K562 (cell line): ENCODE data around the gene ATL2. TPM values are rescaled to one million over a fixed set of nuclear protein-coding genes. Genes with fewer than 3 reads are reported as not detected.

Source experiments
- ATAC-seq: fragments of 200-7000 bp; cut with Tn5 transposase; 3 replicates; pipeline ENCODE4 v1.9.1; 2020; ENCODE audit warnings: moderate library complexity
- BruUV-seq: library from RNA; stranded (reverse); fragments of 400-500 nt; replicated peaks from 2 replicates; lab custom pipeline; 2021; lab: Mats Ljungman, UMichigan
- CTCF ChIA-PET: fragments of 300-600 bp; formaldehyde crosslinking; extraction: SDS; loops from one replicate; lab custom pipeline; 2021; ENCODE audit warnings: low intra/inter-chr PET ratio; lab: Yijun Ruan, JAX
- POLR2A ChIA-PET: fragments of 300-600, 350-650 bp; sonication (Branson Sonifier 250); formaldehyde crosslinking; extraction: SDS; loops from one replicate; lab custom pipeline; 2021; ENCODE audit warnings: antibody characterized with exemption, inconsistent platforms; lab: Yijun Ruan, JAX
- DNase-seq, 4 experiments: peaks; one replicate each; pipeline versions ENCODE4 v3.0.0 to v3.0.0-alpha.2; 2011 to 2018; ENCODE audit warnings: low spot score in 3 of 4, mixed read lengths in 3 of 4; ENCODE audit errors: extremely low read depth in 1 of 4
- FAIRE-seq: peaks from 2 replicates; lab custom pipeline; 2011; peaks lifted over from hg19 to GRCh38; lab: Jason Lieb, UNC
- H2AFZ ChIP-seq: 2 replicates; pipeline ENCODE4 v1.6.0; 2011; ENCODE audit warnings: low read depth, low read length, control low read depth, inconsistent platforms
- H3K27ac ChIP-seq: fragments of 200-600 bp; 3 replicates; pipeline ENCODE4 v1.8.0; 2011; ENCODE audit warnings: low read depth, mild to moderate bottlenecking, control low read depth, inconsistent platforms, low read length, moderate library complexity, mixed read lengths; ENCODE audit errors: extremely low read depth
- H3K27me3 ChIP-seq, 2 experiments: fragments of 300-600 bp in 1 of 2; 2 replicates in 1 of 2; 3 replicates in 1 of 2; pipeline versions ENCODE4 v1.6.0 to v1.8.0; 2011; ENCODE audit warnings: inconsistent platforms in 2 of 2, low read length in 2 of 2, mild to moderate bottlenecking in 1 of 2, mixed read lengths in 1 of 2, moderate library complexity in 1 of 2; ENCODE audit not compliant: control insufficient read depth in 2 of 2, insufficient read depth in 2 of 2
- H3K36me3 ChIP-seq: fragments of 300-600 bp; 3 replicates; pipeline ENCODE4 v1.8.0; 2011; ENCODE audit warnings: mild to moderate bottlenecking, low read length, inconsistent platforms; ENCODE audit not compliant: control insufficient read depth, insufficient read depth
- H3K4me1 ChIP-seq, 2 experiments: fragments of 200-600 bp in 1 of 2; replicated peaks in 1 of 2; 2 replicates in 1 of 2; 3 replicates in 1 of 2; pipeline versions ENCODE4 v1.5.1 to v1.8.0; 2011; ENCODE audit warnings: inconsistent platforms in 2 of 2, low read length in 2 of 2, mild to moderate bottlenecking in 1 of 2, mixed read lengths in 1 of 2, moderate library complexity in 1 of 2; ENCODE audit not compliant: control insufficient read depth in 2 of 2, insufficient read depth in 2 of 2
- H3K4me2 ChIP-seq: 2 replicates; pipeline ENCODE4 v1.6.1; 2011; ENCODE audit warnings: low read length, control low read depth, inconsistent platforms, mixed read lengths; ENCODE audit not compliant: insufficient read depth
- H3K4me3 ChIP-seq: fragments of 200-600 bp; sonication (generic), shearing (Covaris generic); 2 replicates; pipeline ENCODE4 v1.5.1; 2016; ENCODE audit warnings: control low read depth, inconsistent platforms
- H3K79me2 ChIP-seq: fragments of 200-600 bp; 3 replicates; pipeline ENCODE4 v1.8.0; 2011; ENCODE audit warnings: low read length, inconsistent platforms; ENCODE audit not compliant: control insufficient read depth, insufficient read depth
- H3K9ac ChIP-seq, 2 experiments: 2 replicates each; pipeline versions ENCODE4 v1.6.0 to v1.6.1; 2011; ENCODE audit warnings: low read depth in 2 of 2, low read length in 2 of 2, control low read depth in 1 of 2, inconsistent platforms in 1 of 2, mild to moderate bottlenecking in 1 of 2, mixed read lengths in 1 of 2; ENCODE audit not compliant: insufficient read depth in 1 of 2
- H3K9me1 ChIP-seq: one replicate; pipeline ENCODE4 v1.6.0; 2011; ENCODE audit warnings: inconsistent platforms, mild to moderate bottlenecking, low read length, moderate library complexity; ENCODE audit not compliant: control insufficient read depth, insufficient read depth
- H3K9me3 ChIP-seq: replicated peaks from 2 replicates; pipeline ENCODE4 v1.5.1; 2011; ENCODE audit warnings: low read depth, low read length, inconsistent platforms; ENCODE audit not compliant: control insufficient read depth, insufficient read depth
- H4K20me1 ChIP-seq: replicated peaks from 2 replicates; pipeline ENCODE4 v1.6.1; 2011; ENCODE audit warnings: low read length, inconsistent platforms, mixed read lengths; ENCODE audit not compliant: control insufficient read depth, insufficient read depth
- ARID3A ChIP-seq: IDR thresholded peaks from 2 replicates; pipeline ENCODE4 v1.6.1; 2012; ENCODE audit warnings: low read depth, low read length, improper control_type of control experiment, borderline replicate concordance
- CBX3 ChIP-seq, 2 experiments: IDR thresholded peaks; 1 replicate in 1 of 2; 2 replicates in 1 of 2; pipeline ENCODE4 v1.6.1; 2012; ENCODE audit warnings: inconsistent platforms in 2 of 2, low read length in 2 of 2, borderline replicate concordance in 1 of 2, control low read depth in 1 of 2
- CBX5 ChIP-seq: IDR thresholded peaks from 2 replicates; pipeline ENCODE4 v1.6.1; 2014; ENCODE audit warnings: low read depth, borderline replicate concordance
- CC2D1A ChIP-seq: fragments of 450-650 bp; IDR thresholded peaks from 2 replicates; pipeline ENCODE4 v1.6.1; 2017; ENCODE audit warnings: mild to moderate bottlenecking
- E2F4 ChIP-seq: sonication (generic); formaldehyde crosslinking; IDR thresholded peaks from 2 replicates; pipeline ENCODE4 v1.8.0; 2022; ENCODE audit warnings: mild to moderate bottlenecking, low read depth, missing genetic modification reagents
- HEY1 ChIP-seq: fragments of 250-450 bp; sonication (Bioruptor Pico); IDR thresholded peaks from 2 replicates; pipeline ENCODE4 v1.5.0; 2020; ENCODE audit warnings: mild to moderate bottlenecking, moderate library complexity, borderline replicate concordance
- ILK ChIP-seq: fragments of 450-650 bp; IDR thresholded peaks from 2 replicates; pipeline ENCODE4 v1.6.1; 2016; ENCODE audit warnings: missing genetic modification characterization, low read depth, mild to moderate bottlenecking, missing compliant biosample characterization, moderate library complexity, borderline replicate concordance
- NRF1 ChIP-seq, 2 experiments: fragments of 450-650 bp; IDR thresholded peaks in 1 of 2; conservative IDR thresholded peaks in 1 of 2; 2 replicates each; pipeline ENCODE4 v1.6.1; 2014; ENCODE audit warnings: mild to moderate bottlenecking in 2 of 2
- PRMT5 ChIP-seq: sonication (generic); formaldehyde crosslinking; IDR thresholded peaks from 2 replicates; pipeline ENCODE4 v1.5.0; 2020; ENCODE audit warnings: missing genetic modification reagents
- SMAD1 ChIP-seq: fragments of 150-350 bp; IDR thresholded peaks from 2 replicates; pipeline ENCODE4 v1.6.1; 2014; ENCODE audit warnings: low read length, low read depth; ENCODE audit not compliant: partially characterized antibody
- SMC3 ChIP-seq: conservative IDR thresholded peaks from 2 replicates; pipeline ENCODE4 v1.6.1; 2011; ENCODE audit warnings: low read depth, low read length, improper control_type of control experiment; ENCODE audit not compliant: insufficient read depth
- TBP ChIP-seq: optimal IDR thresholded peaks from 2 replicates; pipeline ENCODE3; 2011; ENCODE audit warnings: low read depth, low read length, improper control_type of control experiment
- YY1 ChIP-seq, 3 experiments: IDR thresholded peaks; 2 replicates each; pipeline ENCODE4 v1.6.1; 2011; ENCODE audit warnings: low read length in 2 of 3, mild to moderate bottlenecking in 2 of 3, moderate library complexity in 2 of 3, borderline replicate concordance in 1 of 3, control low read depth in 1 of 3, low read depth in 1 of 3; ENCODE audit not compliant: insufficient read depth in 3 of 3, insufficient replicate concordance in 2 of 3, control insufficient read depth in 1 of 3, insufficient read length in 1 of 3; ENCODE audit errors: extremely low read depth in 1 of 3
- ZBTB5 ChIP-seq: fragments of 450-650 bp; IDR thresholded peaks from 2 replicates; pipeline ENCODE4 v1.6.1; 2017; ENCODE audit warnings: antibody characterized with exemption
- ZFP36 ChIP-seq: fragments of 150-350 bp; IDR thresholded peaks from 2 replicates; pipeline ENCODE4 v1.6.1; 2018; ENCODE audit warnings: low read length, low read depth; ENCODE audit not compliant: partially characterized antibody
- ZNF197 ChIP-seq: fragments of 200-800 bp; sonication (Bioruptor generic); IDR thresholded peaks from 2 replicates; pipeline ENCODE4 v1.6.1; 2016; ENCODE audit warnings: low read depth, missing genetic modification characterization, missing compliant biosample characterization
- ZNF431 ChIP-seq: sonication (generic); formaldehyde crosslinking; IDR thresholded peaks from 2 replicates; pipeline ENCODE4 v1.8.0; 2022; ENCODE audit warnings: mild to moderate bottlenecking, missing genetic modification reagents
- WGBS: fragments of 100-300 bp; shearing (Covaris generic); methylation state at CpG from one replicate; pipeline ENCODE4 v1.1.6; 2016; ENCODE audit warnings: low coverage, mixed read lengths; ENCODE audit not compliant: insufficient coverage; ENCODE audit errors: missing lambda C conversion rate; 5-methylcytosine and 5-hydroxymethylcytosine counted together
- in situ Hi-C: fragments of 300-500 bp; cut with MboI; formaldehyde crosslinking; loops from 4 replicates; pipeline ENCODE4 v1.15.0; 2018; ENCODE audit warnings: inconsistent platforms, mixed read lengths
- intact Hi-C: fragments of 100-400 bp; cut with micrococcal nuclease; formaldehyde crosslinking; loops from 2 replicates; pipeline ENCODE4 v1.14.2; 2022
- polyA plus RNA-seq, 8 experiments: library from polyadenylated mRNA; depleted of rRNA in 4 of 8; stranded (reverse) in 5 of 8; unstranded in 3 of 8; fragments of >200 nt; fragmentation: Nextera tagmentation in 2 of 8; fragmentation: Illumina TruSeq in 1 of 8; extraction: Ambion mirVana in 2 of 8; extraction: Trizol in 1 of 8; gene quantifications; 2 replicates each; pipeline versions ENCODE4 v1.2.1 to v1.2.3, GENCODE V29; 2011 to 2014; ENCODE audit warnings: inconsistent platforms in 1 of 8, missing spikeins in 1 of 8
- total RNA-seq, 7 experiments: library from RNA; depleted of rRNA in 6 of 7; stranded (reverse); fragments of >200 nt in 6 of 7; fragmentation: Illumina TruSeq in 2 of 7; extraction: Trizol in 2 of 7; gene quantifications; 2 replicates each; pipeline versions ENCODE4 v1.2.1 to v1.2.3, GENCODE V29; 2011 to 2021; ENCODE audit warnings: low replicate concordance in 1 of 7

Gene ATL2
- total and polyA plus RNA-seq, 9 of the 15 experiments (the other 6 are each of a cell fraction or from before 2014, with no cell fraction given) = 12.0 to 80.8 (median 70.2) TPM

GRCh38 chr2:38266382-38267061 lies 110.6 kb downstream of the ATL2 start:
- Histone ChIP-seq H3K27ac (no peak overlapping the region), H3K79me2 (no peaks in the 10 kb centered on the region), H3K4me2 (no peak overlapping the region), H3K36me3 (no peaks in the 10 kb centered on the region), H3K4me3 (no peak overlapping the region), H2AFZ (no peak overlapping the region), H3K4me1 (no peaks in the 10 kb centered on the region), H3K9me3 (peaks cover 5% of the 10 kb centered on the region; the same call in 1 of the 2 replicates), H3K27me3 (peaks cover 4 to 15% of the 10 kb centered on the region in 2 experiments; a peak in 4 of 5 replicates), H4K20me1 (no peaks in the 10 kb centered on the region), H3K9me1 (no peaks in the 10 kb centered on the region), H3K9ac (no peak overlapping the region)
- TF ChIP-seq ILK (tag) (no peak), SMC3 (no peak), NRF1 (conservative IDR thresholded peaks at IDR 0.05 in 1 of 2, IDR thresholded peaks at IDR 0.05 in 1 of 2) (no peak), HEY1 (no peak), E2F4 (CRISPR knock-in tag) (no peak), ZFP36 (peak; percentile 63), ZBTB5 (no peak), PRMT5 (CRISPR knock-in tag) (no peak), TBP (no peak), ARID3A (no peak), CBX5 (0 out of 2 replicates have a peak, but pooled peaks have one; percentile 16), SMAD1 (no peak), ZNF197 (CRISPR knock-in tag) (no peak), CC2D1A (no peak), CBX3 (IDR thresholded peaks at IDR 0.05; ENCODE audit: borderline replicate concordance in 1 of 2, low read length in 2 of 2) (0 out of 3 replicates have a peak, but pooled peaks of 1 of the 2 experiments have one; percentile 21), ZNF431 (peak; percentile 95), YY1 (IDR thresholded peaks at IDR 0.05; ENCODE audit: borderline replicate concordance in 1 of 3, control insufficient read depth in 1 of 3, extremely low read depth in 1 of 3, insufficient read depth in 3 of 3, insufficient read length in 1 of 3, insufficient replicate concordance in 2 of 3, low read depth in 1 of 3, low read length in 2 of 3) (no peak)
- FAIRE-seq = no peak
- ChIA-PET POLR2A (no interaction called here), CTCF (no interaction called here)
- no peak for DNase-seq
- BruUV-seq = no TSS peak
- WGBS = 0% methylated on average over 3 of the region's 3 CpGs
- no peak for ATAC-seq
- in situ Hi-C loops = no loop called here
- intact Hi-C loops = no loop called here
